Fibroblast of lung (primary cell): ENCODE measurements around the gene KRT7.

Experiments
- CTCF ChIP-seq, 2 donors: IDR thresholded peaks in 1 of 2; conservative IDR thresholded peaks in 1 of 2; 1 replicate in 1 of 2; 2 replicates in 1 of 2; pipeline ENCODE4 v1.5.1; 2011 to 2012; ENCODE audit warnings: low read length in 2 of 2, control low read depth in 1 of 2, inconsistent platforms in 1 of 2, low read depth in 1 of 2, mild to moderate bottlenecking in 1 of 2
- EZH2 ChIP-seq: IDR thresholded peaks from 2 replicates; pipeline ENCODE4 v1.5.1; 2012; ENCODE audit warnings: low read length, control low read depth, mild to moderate bottlenecking; ENCODE audit errors: missing control alignments

- no peak for TF ChIP-seq EZH2
- no peak for TF ChIP-seq CTCF (conservative IDR thresholded peaks at IDR 0.05 in 1 of 2, IDR thresholded peaks at IDR 0.05 in 1 of 2; ENCODE audit: low read depth in 1 of 2, low read length in 2 of 2)
These were observed 37.6 kb downstream of the KRT7 start for GRCh38 chr12:52270541-52271070.
